Activated CD4-positive, alpha-beta T cell treated with anti-CD3 and anti-CD28 coated beads for 36 hours (primary cell): ENCODE data around the gene CRY2. TPM values are rescaled to one million over a fixed set of nuclear protein-coding genes. Genes with fewer than 3 reads are reported as not detected.

Experiments used
- ATAC-seq: fragments of 200-7000 bp; cut with Tn5 transposase; one replicate; pipeline ENCODE4 v1.10.0; 2021; ENCODE audit warnings: mild to moderate bottlenecking, moderate library complexity
- CTCF ChIA-PET: fragments of 350-600 bp; sonication (Branson Sonifier 250); formaldehyde crosslinking; loops from one replicate; lab custom pipeline; 2021; ENCODE audit warnings: antibody characterized with exemption; lab: Charles Lee
- POLR2A ChIA-PET: fragments of 350-600 bp; sonication (Branson Sonifier 250); formaldehyde crosslinking; loops from one replicate; lab custom pipeline; 2021; ENCODE audit warnings: antibody characterized with exemption, inconsistent platforms; lab: Charles Lee
- DNase-seq: peaks from one replicate; pipeline ENCODE4 v3.0.0-alpha.2; 2020
- H3K27ac Mint-ChIP-seq: one replicate; pipeline ENCODE4 v1.8.0; 2021; ENCODE audit warnings: mixed read lengths
- H3K27me3 Mint-ChIP-seq: one replicate; pipeline ENCODE4 v1.8.0; 2021; ENCODE audit warnings: mixed read lengths
- H3K36me3 Mint-ChIP-seq: one replicate; pipeline ENCODE4 v1.8.0; 2021; ENCODE audit warnings: low read depth, mixed read lengths
- H3K4me1 Mint-ChIP-seq: one replicate; pipeline ENCODE4 v1.8.0; 2021; ENCODE audit warnings: mixed read lengths
- H3K4me3 Mint-ChIP-seq: one replicate; pipeline ENCODE4 v1.8.0; 2021; ENCODE audit warnings: mild to moderate bottlenecking, moderate library complexity, mixed read lengths
- H3K9me3 Mint-ChIP-seq: one replicate; pipeline ENCODE4 v1.8.0; 2021; ENCODE audit warnings: low read depth, mixed read lengths
- intact Hi-C, 2 experiments: fragments of 100-400 bp; cut with DNase I in 1 of 2; cut with micrococcal nuclease in 1 of 2; formaldehyde crosslinking; loops; one replicate each; pipeline versions ENCODE4 v1.14.2 to v1.15.1; 2022 to 2024; cut with DNase I, micrococcal nuclease
- total RNA-seq, 2 experiments: library from RNA; stranded (reverse); gene quantifications; one replicate each; pipeline ENCODE4 v1.2.3, GENCODE V29; 2021

The CRY2 gene
- total RNA-seq, 2 experiments from 2014 or later: 13.1 to 14.1 TPM

GRCh38 chr11:45851228-45851627 lies 4.0 kb downstream of the CRY2 start:
- no peak for DNase-seq
- intact Hi-C loops: no loop called here
- Mint-ChIP-seq H3K27ac (no peak overlapping the region), H3K27me3 (no peaks in the 10 kb centered on the region), H3K4me3 (no peak overlapping the region), H3K4me1 (peaks cover 42% of the 10 kb centered on the region), H3K36me3 (no peaks in the 10 kb centered on the region), H3K9me3 (no peaks in the 10 kb centered on the region)
- ChIA-PET POLR2A (no interaction called here), CTCF (interaction anchor here (1.0 kb wide), 1 partner anchor 9 kb away, joined by 3 read pairs; no protein-coding TSS in a partner anchor)
- ATAC-seq: no peak

- peaks cover 35% of the 10 kb centered on the region for H3K4me1 Mint-ChIP-seq
- peaks cover 2% of the 10 kb centered on the region for H3K36me3 Mint-ChIP-seq
- POLR2A ChIA-PET: no interaction called here
- H3K4me3 Mint-ChIP-seq: no peak overlapping the region
- CTCF ChIA-PET: no interaction called here
- no peak for ATAC-seq
- DNase-seq: no peak
- no peaks in the 10 kb centered on the region for H3K9me3 Mint-ChIP-seq
- no peaks in the 10 kb centered on the region for H3K27me3 Mint-ChIP-seq
- intact Hi-C loops: no loop called here
- no peak overlapping the region for H3K27ac Mint-ChIP-seq
Measured at GRCh38 chr11:45852018-45852711, 4.9 kb downstream of the CRY2 start.

- POLR2A ChIA-PET: no interaction called here
- Mint-ChIP-seq H3K4me1 (peaks cover 35% of the 10 kb centered on the region), H3K27ac (no peak overlapping the region), H3K27me3 (no peaks in the 10 kb centered on the region), H3K9me3 (no peaks in the 10 kb centered on the region), H3K4me3 (no peak overlapping the region), H3K36me3 (peaks cover 2% of the 10 kb centered on the region)
- CTCF ChIA-PET: no interaction called here
- DNase-seq: no peak
- no peak for ATAC-seq
- intact Hi-C loops: no loop called here
Measured at GRCh38 chr11:45852712-45853101, 5.4 kb downstream of the CRY2 start.

- DNase-seq (no peak), ATAC-seq (no peak)
- Mint-ChIP-seq H3K36me3 (peaks cover 2% of the 10 kb centered on the region), H3K27me3 (no peaks in the 10 kb centered on the region), H3K4me3 (no peak overlapping the region), H3K27ac (no peak overlapping the region), H3K9me3 (no peaks in the 10 kb centered on the region), H3K4me1 (peaks cover 30% of the 10 kb centered on the region)
- CTCF ChIA-PET: interaction anchor here (0.6 kb wide), 1 partner anchor 115 kb away, joined by 3 read pairs; no protein-coding TSS in a partner anchor
- intact Hi-C loops: no loop called here
- POLR2A ChIA-PET: no interaction called here
Measured at GRCh38 chr11:45853332-45854219, 6.3 kb downstream of the CRY2 start.

- Mint-ChIP-seq H3K27ac (no peak overlapping the region), H3K36me3 (peaks cover 4% of the 10 kb centered on the region), H3K9me3 (no peaks in the 10 kb centered on the region), H3K4me3 (no peak overlapping the region), H3K27me3 (no peaks in the 10 kb centered on the region), H3K4me1 (peaks cover 16% of the 10 kb centered on the region)
- ChIA-PET CTCF (interaction anchor here (0.7 to 1.1 kb wide), 4 partner anchors 13 to 75 kb away, joined by 3 to 5 read pairs (median 3); no protein-coding TSS in a partner anchor), POLR2A (no interaction called here)
- ATAC-seq: no peak
- DNase-seq: no peak
- intact Hi-C loops: no loop called here
Measured at GRCh38 chr11:45855308-45855707, 8.0 kb downstream of the CRY2 start.

- POLR2A ChIA-PET: no interaction called here
- ATAC-seq: no peak
- intact Hi-C loops: no loop called here
- CTCF ChIA-PET: interaction anchor here (1.0 to 2.2 kb wide), 2 partner anchors 74 to 84 kb away, joined by 3 to 6 read pairs; no protein-coding TSS in a partner anchor
- Mint-ChIP-seq H3K27me3 (no peaks in the 10 kb centered on the region), H3K4me1 (peaks cover 10% of the 10 kb centered on the region), H3K27ac (no peak overlapping the region), H3K4me3 (no peak overlapping the region), H3K9me3 (no peaks in the 10 kb centered on the region), H3K36me3 (peaks cover 6% of the 10 kb centered on the region)
- no peak for DNase-seq
Measured at GRCh38 chr11:45856044-45856468, 8.8 kb downstream of the CRY2 start.

- Mint-ChIP-seq H3K4me1 (no peaks in the 10 kb centered on the region), H3K27ac (no peak overlapping the region), H3K36me3 (peaks cover 16% of the 10 kb centered on the region), H3K9me3 (no peaks in the 10 kb centered on the region), H3K27me3 (no peaks in the 10 kb centered on the region), H3K4me3 (no peak overlapping the region)
- DNase-seq (no peak), ATAC-seq (no peak)
- POLR2A ChIA-PET: interaction anchor here (0.7 kb wide), 1 partner anchor 11 kb away, joined by 5 read pairs; no protein-coding TSS in a partner anchor
- intact Hi-C loops: no loop called here
- CTCF ChIA-PET: interaction anchor here (1.3 to 2.2 kb wide), 2 partner anchors 11 to 86 kb away, joined by 3 to 6 read pairs; partner anchors contain the start of gene CRY2
Measured at GRCh38 chr11:45857961-45858474, 10.7 kb downstream of the CRY2 start.

GRCh38 chr11:45858751-45859398 lies 11.6 kb downstream of the CRY2 start:
- Mint-ChIP-seq H3K27ac (no peak overlapping the region), H3K4me3 (no peak overlapping the region), H3K36me3 (peaks cover 19% of the 10 kb centered on the region), H3K27me3 (no peaks in the 10 kb centered on the region), H3K9me3 (no peaks in the 10 kb centered on the region), H3K4me1 (no peaks in the 10 kb centered on the region)
- POLR2A ChIA-PET: no interaction called here
- CTCF ChIA-PET: interaction anchor here (0.6 to 1.3 kb wide), 2 partner anchors 12 to 73 kb away, joined by 3 read pairs; partner anchors contain the start of gene CRY2
- DNase-seq: no peak
- intact Hi-C loops: no loop called here
- no peak for ATAC-seq

- H3K27ac Mint-ChIP-seq: no peak overlapping the region
- peaks cover 19% of the 10 kb centered on the region for H3K36me3 Mint-ChIP-seq
- H3K4me3 Mint-ChIP-seq: no peak overlapping the region
- no peaks in the 10 kb centered on the region for H3K4me1 Mint-ChIP-seq
- DNase-seq (no peak), ATAC-seq (no peak)
- H3K9me3 Mint-ChIP-seq: no peaks in the 10 kb centered on the region
- H3K27me3 Mint-ChIP-seq: no peaks in the 10 kb centered on the region
- ChIA-PET CTCF (interaction anchor here (1.1 kb wide), 1 partner anchor 13 kb away, joined by 4 read pairs; no protein-coding TSS in a partner anchor), POLR2A (no interaction called here)
- intact Hi-C loops: no loop called here
Measured at GRCh38 chr11:45859661-45860140, 12.4 kb downstream of the CRY2 start.

- ChIA-PET CTCF (interaction anchor here (1.1 kb wide), 1 partner anchor 12 kb away, joined by 4 read pairs; no protein-coding TSS in a partner anchor), POLR2A (interaction anchor here (0.5 kb wide), 1 partner anchor 370 kb away, joined by 9 read pairs; no protein-coding TSS in a partner anchor)
- H3K36me3 Mint-ChIP-seq: peaks cover 20% of the 10 kb centered on the region
Measured at GRCh38 chr11:45860348-45860747, 13.1 kb downstream of the CRY2 start.

More at GRCh38 chr11:45860348-45860747, 13.1 kb downstream of the CRY2 start:
- no peaks in the 10 kb centered on the region for H3K4me1 Mint-ChIP-seq
- H3K27me3 Mint-ChIP-seq: no peaks in the 10 kb centered on the region
- intact Hi-C loops: no loop called here
- no peaks in the 10 kb centered on the region for H3K9me3 Mint-ChIP-seq
- H3K4me3 Mint-ChIP-seq: no peak overlapping the region
- DNase-seq (no peak), ATAC-seq (no peak)
- H3K27ac Mint-ChIP-seq: no peak overlapping the region
